Skeletal muscle tissue (tissue), 4 donors: Measurements from ENCODE around the gene TAPBP. TPM values are rescaled to one million over a fixed set of nuclear protein-coding genes. Genes with fewer than 3 reads are reported as not detected.
"Not testable (repeated sequence)": the region's sequence is repeated elsewhere in the genome, so short reads cannot be mapped to it uniquely, and the experiment has no call there.

Source experiments
- H3K27ac ChIP-seq: one replicate; pipeline ENCODE4 v1.7.0; 2013; ENCODE audit warnings: mild to moderate bottlenecking, low read depth, low read length, inconsistent platforms
- H3K27me3 ChIP-seq, 3 donors: one replicate each; pipeline ENCODE4 v1.7.0; 2013; ENCODE audit warnings: low read length in 3 of 3; ENCODE audit not compliant: control insufficient read depth in 3 of 3, insufficient read depth in 3 of 3
- H3K36me3 ChIP-seq, 3 donors: one replicate each; pipeline ENCODE4 v1.7.0; 2013; ENCODE audit warnings: low read length in 3 of 3; ENCODE audit not compliant: control insufficient read depth in 3 of 3, insufficient read depth in 3 of 3
- H3K4me1 ChIP-seq, 3 donors: one replicate each; pipeline ENCODE4 v1.7.0; 2013; ENCODE audit warnings: low read length in 3 of 3, mild to moderate bottlenecking in 3 of 3; ENCODE audit not compliant: control insufficient read depth in 3 of 3, insufficient read depth in 3 of 3
- H3K4me3 ChIP-seq, 3 donors: one replicate each; pipeline ENCODE4 v1.7.0; 2013; ENCODE audit warnings: low read length in 3 of 3
- H3K9ac ChIP-seq, 3 donors: one replicate each; pipeline ENCODE4 v1.7.0; 2013; ENCODE audit warnings: low read length in 3 of 3, mild to moderate bottlenecking in 3 of 3, moderate library complexity in 2 of 3, low read depth in 1 of 3
- H3K9me3 ChIP-seq, 3 donors: one replicate each; pipeline ENCODE4 v1.7.0; 2013; ENCODE audit warnings: low read length in 3 of 3; ENCODE audit not compliant: control insufficient read depth in 3 of 3
- total RNA-seq: library from RNA; depleted of rRNA; stranded (reverse); fragments of >200 nt; gene quantifications from one replicate; pipeline ENCODE4 v1.2.3, GENCODE V29; 2014
- donor health status: Osteomylitis.

TAPBP gene
- 16.7 TPM for total RNA-seq

DNA sequence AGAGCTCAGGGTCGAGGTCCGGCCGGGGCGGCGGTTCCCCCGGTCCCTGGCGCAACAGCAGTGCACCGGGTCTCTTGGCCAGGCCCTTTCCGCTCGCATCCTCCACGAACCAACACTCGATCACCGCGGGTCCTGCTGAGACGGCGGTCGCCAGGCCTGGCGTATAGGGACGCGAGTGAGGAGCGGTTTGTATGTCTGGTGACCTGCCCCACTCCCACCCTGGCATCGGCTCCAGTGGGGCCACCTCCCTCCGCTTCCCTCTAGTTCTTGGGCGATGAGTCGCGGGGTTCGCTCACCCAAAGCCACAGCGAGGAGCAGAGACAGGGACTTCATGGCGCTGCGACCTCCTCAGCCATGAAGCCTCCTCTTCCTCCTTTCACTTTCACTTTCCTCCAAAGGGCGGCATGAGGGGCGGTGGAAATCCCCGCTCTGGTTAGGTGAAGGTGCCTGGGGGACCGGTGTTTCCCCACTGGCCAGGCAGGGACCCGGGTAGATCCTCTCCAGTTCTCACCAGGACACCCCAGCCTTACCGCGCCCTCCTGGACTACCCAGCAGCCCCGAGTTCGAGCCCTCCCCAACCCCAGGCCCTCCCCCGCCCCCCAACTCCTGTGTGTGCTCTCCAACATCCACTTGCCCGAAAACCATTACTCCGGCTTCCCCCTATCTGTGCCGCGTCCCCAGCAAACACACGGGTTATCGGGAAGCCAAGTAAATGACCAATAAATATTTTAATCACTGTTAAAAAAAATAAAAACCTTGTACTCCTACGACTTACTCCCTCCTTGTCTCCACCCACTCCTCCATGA is at the start of gene TAPBP:
TSS of gene TAPBP (minus strand) at position 370 of the 806 bp plus-strand sequence. CDS start at position 333, 37 bp downstream.
- H3K27ac ChIP-seq = peak within 1 kb of the TSS; percentile 91
- H3K36me3 ChIP-seq = peaks cover 5 to 9% (median 5%) of the 10 kb centered on the region in 3 donors
- no peaks in the 10 kb centered on the region for H3K9me3 ChIP-seq
- peak within 1 kb of the TSS; percentile 92 to 99 (median 96) for H3K4me3 ChIP-seq
- peak within 1 kb of the TSS; percentile 95 to 97 (median 96) for H3K9ac ChIP-seq
- H3K27me3 ChIP-seq = no peaks in the 10 kb centered on the region
- peaks cover 38 to 59% (median 38%) of the 10 kb centered on the region in 3 donors for H3K4me1 ChIP-seq

- not testable (repeated sequence) for H3K9me3 ChIP-seq, H3K27ac ChIP-seq, H3K36me3 ChIP-seq, H3K4me1 ChIP-seq, H3K4me3 ChIP-seq, H3K27me3 ChIP-seq, H3K9ac ChIP-seq
Measured at GRCh38 chr6:33363486-33363885, 49.6 kb upstream of the TAPBP start.

DNA sequence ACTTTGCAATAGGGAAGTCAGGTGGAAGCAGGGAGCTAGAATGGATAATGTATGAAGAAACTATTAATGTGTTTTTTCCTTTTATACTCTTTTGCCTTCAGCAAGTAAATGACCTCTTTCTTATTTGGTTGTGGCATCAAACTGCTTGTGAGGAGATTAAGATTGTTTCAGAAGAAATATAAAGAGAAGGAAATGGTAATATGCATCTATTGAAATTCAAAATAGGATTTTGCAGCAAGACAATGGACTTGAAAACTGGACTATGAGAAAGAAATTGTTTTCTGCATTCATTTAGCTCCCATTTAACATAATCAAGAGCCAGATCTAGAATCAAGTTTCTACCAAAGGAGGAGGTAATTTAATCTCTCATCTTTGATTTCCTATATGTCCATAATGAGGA is 45.5 kb upstream of the TAPBP start:
- H3K4me3 ChIP-seq = no peak overlapping the region
- H3K27me3 ChIP-seq = peaks cover 0 to 10% (median 0%) of the 10 kb centered on the region in 3 donors
- no peaks in the 10 kb centered on the region for H3K36me3 ChIP-seq
- H3K9me3 ChIP-seq = no peaks in the 10 kb centered on the region
- H3K4me1 ChIP-seq = no peaks in the 10 kb centered on the region
- no peak overlapping the region for H3K27ac ChIP-seq
- no peak overlapping the region for H3K9ac ChIP-seq

DNA sequence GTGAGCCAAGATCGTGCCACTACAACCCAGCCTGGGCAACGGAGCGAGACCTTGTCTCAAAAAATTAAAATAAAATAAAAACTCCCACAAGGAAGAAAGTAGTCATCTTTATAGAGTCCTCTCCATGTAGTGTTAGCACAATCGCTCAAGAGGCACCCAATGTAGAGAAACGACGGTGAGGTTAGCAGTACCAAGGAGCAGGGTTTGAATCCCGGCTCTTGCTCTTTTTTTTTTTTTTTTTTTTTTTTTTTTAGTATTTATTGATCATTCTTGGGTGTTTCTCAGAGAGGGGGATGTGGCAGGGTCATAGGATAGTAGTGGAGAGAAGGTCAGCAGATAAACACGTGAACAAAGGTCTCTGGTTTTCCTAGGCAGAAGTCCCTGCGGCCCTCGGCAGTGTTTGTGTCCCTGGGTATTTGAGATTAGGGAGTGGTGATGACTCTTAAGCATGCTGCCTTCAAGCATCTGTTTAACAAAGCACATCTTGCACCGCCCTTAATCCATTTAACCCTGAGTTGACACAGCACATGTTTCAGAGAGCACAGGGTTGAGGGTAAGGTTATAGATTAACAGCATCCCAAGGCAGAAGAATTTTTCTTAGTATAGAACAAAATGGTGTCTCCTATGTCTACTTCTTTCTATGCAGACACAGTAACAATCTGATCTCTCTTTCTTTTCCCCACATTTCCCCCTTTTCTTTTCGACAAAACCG is 43.4 kb upstream of the TAPBP start:
- H3K4me3 ChIP-seq, H3K27ac ChIP-seq, H3K27me3 ChIP-seq, H3K9ac ChIP-seq, H3K9me3 ChIP-seq, H3K4me1 ChIP-seq, H3K36me3 ChIP-seq: not testable (repeated sequence)

DNA sequence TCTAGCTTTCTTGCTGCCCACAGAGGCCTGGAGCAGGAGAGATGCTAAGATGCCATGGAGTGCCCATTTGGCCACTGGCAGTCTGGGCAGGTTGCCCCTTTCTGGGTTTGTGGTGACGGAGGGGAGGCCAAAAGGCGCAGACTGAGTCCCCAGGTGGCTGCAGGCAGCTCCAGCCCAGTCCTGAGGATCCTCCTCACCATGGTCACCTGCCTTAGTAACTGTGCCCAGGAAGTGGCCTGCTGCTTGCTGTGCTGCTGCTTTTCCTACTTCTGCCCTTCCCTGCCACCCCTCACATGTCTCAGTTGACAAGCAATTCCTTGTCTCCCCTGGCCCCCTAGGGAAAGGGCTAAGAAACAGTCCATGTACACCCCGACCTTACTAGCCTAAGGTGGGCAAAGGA is 42.4 kb upstream of the TAPBP start:
- no peaks in the 10 kb centered on the region for H3K9me3 ChIP-seq
- H3K4me1 ChIP-seq = no peaks in the 10 kb centered on the region
- no peak overlapping the region for H3K27ac ChIP-seq
- H3K36me3 ChIP-seq = no peaks in the 10 kb centered on the region
- H3K9ac ChIP-seq = no peak overlapping the region
- H3K4me3 ChIP-seq = no peak overlapping the region
- peaks cover 0 to 10% (median 0%) of the 10 kb centered on the region in 3 donors for H3K27me3 ChIP-seq

DNA sequence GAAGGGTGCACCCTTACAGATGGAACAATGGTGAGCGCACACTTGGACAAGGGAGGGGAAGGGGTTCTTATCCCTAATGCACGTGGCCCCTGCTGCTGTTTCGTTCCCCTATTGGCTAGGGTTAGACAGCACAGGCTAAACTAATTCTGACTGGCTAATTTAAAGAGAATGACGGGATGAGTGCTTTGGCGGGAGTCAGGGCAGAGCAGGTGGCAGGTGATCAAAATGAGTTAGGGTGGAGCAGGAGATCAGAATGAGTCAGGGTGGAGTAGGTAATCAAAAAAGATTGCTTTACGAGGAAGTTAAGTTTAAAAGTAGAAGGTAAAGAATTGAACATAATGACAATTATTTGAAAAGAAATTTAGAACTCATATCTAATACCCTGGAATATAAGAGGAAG is 42.0 kb upstream of the TAPBP start:
- H3K4me3 ChIP-seq, H3K4me1 ChIP-seq, H3K27ac ChIP-seq, H3K36me3 ChIP-seq, H3K27me3 ChIP-seq, H3K9me3 ChIP-seq, H3K9ac ChIP-seq: not testable (repeated sequence)

DNA sequence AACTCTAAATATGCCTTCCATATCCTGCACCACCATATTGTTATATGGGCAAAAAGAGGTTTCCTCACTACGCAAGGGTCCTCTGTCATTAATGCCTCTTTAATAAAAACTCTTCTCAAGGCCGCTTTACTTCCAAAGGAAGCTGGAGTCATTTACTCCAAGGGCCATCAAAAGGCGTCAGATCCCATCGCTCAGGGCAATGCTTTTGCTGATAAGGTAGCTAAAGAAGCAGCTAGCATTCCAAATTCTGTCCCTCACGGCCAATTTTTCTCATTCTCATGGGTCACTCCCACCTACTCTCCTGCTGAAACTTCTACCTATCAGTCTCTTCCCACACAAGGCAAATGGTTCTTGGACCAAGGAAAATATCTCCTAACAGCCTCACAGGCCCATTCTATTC is 33.9 kb upstream of the TAPBP start:
- Histone ChIP-seq H3K4me3 (no peak overlapping the region), H3K27ac (no peak overlapping the region), H3K9ac (no peak overlapping the region), H3K27me3 (no peaks in the 10 kb centered on the region), H3K9me3 (no peaks in the 10 kb centered on the region), H3K36me3 (no peaks in the 10 kb centered on the region), H3K4me1 (peaks cover 3 to 5% (median 3%) of the 10 kb centered on the region in 3 donors)

DNA sequence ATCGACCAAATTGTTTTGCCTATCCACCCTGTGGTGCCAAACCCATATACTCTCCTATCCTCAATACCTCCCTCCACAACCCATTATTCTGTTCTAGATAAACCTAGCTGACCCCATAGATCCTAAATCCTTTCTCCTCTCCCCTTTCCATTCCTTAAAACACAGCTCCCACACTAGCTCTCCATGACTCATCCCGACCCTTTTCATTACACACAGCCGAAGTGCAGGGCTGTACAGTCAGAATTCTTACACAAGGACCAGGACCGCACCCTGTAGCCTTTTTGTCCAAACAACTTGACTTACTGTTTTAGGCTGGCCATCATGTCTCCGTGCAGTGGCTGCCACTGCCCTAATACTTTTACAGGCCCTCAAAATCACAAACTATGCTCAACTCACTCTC is 33.1 kb upstream of the TAPBP start:
- H3K4me1 ChIP-seq, H3K9me3 ChIP-seq, H3K9ac ChIP-seq, H3K36me3 ChIP-seq, H3K27ac ChIP-seq, H3K27me3 ChIP-seq, H3K4me3 ChIP-seq: not testable (repeated sequence)

GRCh38 chr6:33344701-33345697 is 31.1 kb upstream of the TAPBP start:
- Histone ChIP-seq H3K4me1 (peaks cover 3 to 5% (median 3%) of the 10 kb centered on the region in 3 donors), H3K27ac (no peak overlapping the region), H3K9ac (peak overlapping the region in 1 of 3 donors; percentile 17), H3K27me3 (no peaks in the 10 kb centered on the region), H3K4me3 (no peak overlapping the region), H3K9me3 (no peaks in the 10 kb centered on the region), H3K36me3 (no peaks in the 10 kb centered on the region)
